ENCODE measurements around the gene PTPRK.

- TF ChIP-seq CTCF (IDR thresholded peaks at IDR 0.05) = no peak
- no peak for TF ChIP-seq POLR2A (IDR thresholded peaks at IDR 0.05)
Observed at GRCh38 chr6:128414943-128415342, 105.5 kb downstream of the PTPRK start.

Measured in lower leg skin (tissue), 3 donors.